Tibial artery (tissue), 4 donors: ENCODE data around the gene SLC1A4.
A peak's percentile ranks its signal among the peaks of the same experiment; 100 is the strongest.
"Not testable (repeated sequence)": the region's sequence is repeated elsewhere in the genome, so short reads cannot be mapped to it uniquely, and the experiment has no call there.

ENCODE experiments used
- DNase-seq, 2 donors: peaks; one replicate each; pipeline ENCODE4 v3.0.0-alpha.2; 2019
- H3K27ac ChIP-seq, 2 donors: fragments of 200-600 bp; sonication (generic) in 1 of 2; 1 replicate in 1 of 2; 2 replicates in 1 of 2; pipeline ENCODE4 v1.5.1; 2018 to 2019; ENCODE audit warnings: mild to moderate bottlenecking in 1 of 2
- H3K27me3 ChIP-seq, 2 donors: fragments of 200-600 bp; sonication (generic) in 1 of 2; one replicate each; pipeline versions ENCODE4 v1.5.1 to v1.6.0; 2016 to 2019
- H3K36me3 ChIP-seq, 3 donors: fragments of 200-600 bp; sonication (generic) in 2 of 3; one replicate each; pipeline ENCODE4 v1.5.1; 2016 to 2019; ENCODE audit warnings: mild to moderate bottlenecking in 2 of 3
- H3K4me1 ChIP-seq, 4 donors: fragments of 200-600 bp; sonication (generic) in 2 of 4; 1 replicate in 3 of 4; 2 replicates in 1 of 4; pipeline ENCODE4 v1.5.1; 2016 to 2019
- H3K4me3 ChIP-seq, 2 donors: fragments of 200-600 bp; sonication (generic) in 1 of 2; 1 replicate in 1 of 2; 2 replicates in 1 of 2; pipeline ENCODE4 v1.5.1; 2018 to 2019; ENCODE audit warnings: mild to moderate bottlenecking in 2 of 2
- H3K9me3 ChIP-seq, 3 donors: fragments of 200-600 bp; sonication (generic) in 1 of 3; one replicate each; pipeline ENCODE4 v1.5.1; 2016 to 2019
- CTCF ChIP-seq, 2 experiments: fragments of 200-600 bp in 1 of 2; fragments of 450-650 bp in 1 of 2; IDR thresholded peaks; one replicate each; pipeline ENCODE4 v1.5.1; 2017 to 2019; ENCODE audit warnings: antibody characterized with exemption in 2 of 2, mild to moderate bottlenecking in 1 of 2, moderate library complexity in 1 of 2
- intact Hi-C: fragments of 100-400 bp; cut with DNase I; formaldehyde crosslinking; loops from one replicate; pipeline ENCODE4 v1.15.0; 2023; ENCODE audit warnings: low total_unique reads

SLC1A4 gene

DNA sequence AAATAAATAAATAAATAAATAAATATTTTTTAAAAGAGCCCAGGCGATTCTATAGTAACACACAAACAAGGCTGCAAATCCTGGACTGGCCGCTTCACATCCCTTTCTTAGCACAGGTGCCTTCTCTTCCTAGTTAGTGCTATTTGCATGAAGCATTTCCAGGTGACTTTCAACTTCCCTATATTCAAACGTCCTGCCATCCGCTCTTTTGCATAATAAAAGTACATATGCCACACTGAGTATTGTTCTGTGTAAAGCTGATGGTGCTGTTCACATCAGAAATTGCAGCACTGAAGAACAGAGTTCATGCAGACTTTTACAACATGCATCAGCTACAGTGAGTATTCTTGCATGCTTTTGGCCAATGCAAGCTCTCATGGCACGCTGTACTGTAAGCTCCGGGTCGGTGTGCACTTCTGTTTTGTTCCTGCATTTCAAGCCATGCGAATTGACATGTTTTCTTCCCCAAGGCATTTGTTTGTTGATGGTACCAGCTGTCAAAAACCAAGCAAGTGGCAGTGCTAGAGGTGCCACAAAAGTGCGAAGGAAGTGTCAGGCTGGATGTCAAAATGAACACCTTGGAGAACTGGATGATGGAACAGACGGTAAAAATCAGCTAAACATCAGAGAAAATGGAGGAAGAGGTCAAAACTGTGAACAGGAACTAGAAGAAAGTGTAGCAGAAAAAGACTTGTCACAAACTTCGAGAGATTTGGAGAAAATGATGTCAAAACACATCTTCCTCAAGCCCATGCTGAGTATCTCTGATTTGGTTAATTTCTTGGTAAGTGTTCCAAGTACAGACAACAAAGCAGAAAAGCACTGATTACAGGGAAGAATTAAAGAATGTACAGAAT is 41.5 kb downstream of the SLC1A4 start:
- no peak for DNase-seq
- Histone ChIP-seq H3K4me1 (peaks cover 0 to 10% (median 0%) of the 10 kb centered on the region in 4 donors), H3K9me3 (no peaks in the 10 kb centered on the region), H3K36me3 (no peaks in the 10 kb centered on the region), H3K27ac (no peak overlapping the region), H3K27me3 (no peaks in the 10 kb centered on the region), H3K4me3 (no peak overlapping the region)
- intact Hi-C loops, result no loop called here
- no peak for TF ChIP-seq CTCF (IDR thresholded peaks at IDR 0.05)

DNA sequence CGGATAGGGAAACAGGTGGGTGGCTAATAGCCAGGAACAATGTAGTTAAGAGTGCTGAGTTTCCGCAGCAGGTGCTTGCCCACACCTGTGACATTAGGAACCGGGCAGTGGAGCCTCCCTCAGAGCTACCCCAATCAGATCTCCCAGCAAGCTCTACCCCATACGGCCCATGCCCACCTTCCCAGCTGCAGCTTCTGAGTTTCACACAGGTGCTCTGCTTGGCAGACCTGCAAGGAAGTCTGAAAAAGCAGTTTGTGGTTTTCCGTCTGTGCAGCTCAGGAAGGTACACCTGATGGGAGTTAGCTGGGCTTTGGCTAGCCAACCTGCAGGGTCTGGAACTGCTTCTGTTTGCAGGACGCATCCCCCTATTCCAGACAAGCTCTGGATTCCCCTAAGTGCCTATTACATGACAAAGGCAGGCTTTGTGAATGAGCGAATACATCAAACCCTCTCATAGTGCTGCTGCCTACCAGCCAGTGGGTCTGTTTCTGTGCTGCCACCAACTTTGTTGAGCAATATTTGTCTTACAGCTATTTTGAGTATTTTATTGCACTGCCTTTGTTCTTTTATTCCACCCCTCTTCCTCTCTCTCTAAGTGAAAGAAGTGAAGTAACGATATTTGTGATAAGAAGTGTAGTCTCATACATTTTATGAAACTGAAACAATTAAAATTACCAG is 42.3 kb downstream of the SLC1A4 start:
- Histone ChIP-seq H3K4me3 (no peak overlapping the region), H3K27me3 (no peaks in the 10 kb centered on the region), H3K36me3 (no peaks in the 10 kb centered on the region), H3K4me1 (peaks cover 0 to 10% (median 0%) of the 10 kb centered on the region in 4 donors), H3K9me3 (no peaks in the 10 kb centered on the region), H3K27ac (no peak overlapping the region)
- DNase-seq, result no peak
- intact Hi-C loops, result no loop called here
- no peak for TF ChIP-seq CTCF (IDR thresholded peaks at IDR 0.05)

GRCh38 chr2:65032019-65032975 is 43.1 kb downstream of the SLC1A4 start:
- no peaks in the 10 kb centered on the region for H3K27me3 ChIP-seq
- H3K4me3 ChIP-seq, result no peak overlapping the region
- H3K36me3 ChIP-seq, result no peaks in the 10 kb centered on the region
- H3K4me1 ChIP-seq, result peaks cover 0 to 10% (median 0%) of the 10 kb centered on the region in 4 donors
- H3K27ac ChIP-seq, result no peak overlapping the region
- no peaks in the 10 kb centered on the region for H3K9me3 ChIP-seq
- no peak for DNase-seq
- intact Hi-C loops, result no loop called here
- TF ChIP-seq CTCF (IDR thresholded peaks at IDR 0.05), result no peak

DNA sequence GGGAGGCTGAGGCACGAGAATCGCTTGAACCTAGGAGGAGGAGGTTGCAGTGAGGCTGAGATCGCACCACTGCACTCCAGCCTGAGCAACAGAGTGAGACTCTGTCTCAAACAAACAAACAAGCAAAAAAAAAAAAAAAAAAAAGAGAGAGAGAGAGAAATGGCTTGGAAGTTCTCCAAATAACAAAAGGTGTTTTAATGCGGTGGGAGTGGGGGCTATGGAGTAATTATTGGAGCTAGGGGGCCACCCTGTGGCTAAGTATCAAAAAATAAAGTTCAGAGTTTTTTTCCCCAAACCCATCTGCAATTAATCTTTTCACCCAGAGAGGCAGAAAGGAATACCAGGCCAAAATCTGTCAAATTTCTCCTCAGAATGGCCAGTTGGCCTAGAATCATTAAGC is 44.0 kb downstream of the SLC1A4 start:
- Histone ChIP-seq H3K9me3 (no peaks in the 10 kb centered on the region), H3K4me1 (peaks cover 0 to 10% (median 0%) of the 10 kb centered on the region in 4 donors), H3K27me3 (no peaks in the 10 kb centered on the region), H3K27ac (no peak overlapping the region), H3K36me3 (no peaks in the 10 kb centered on the region), H3K4me3 (no peak overlapping the region)
- DNase-seq, result no peak
- TF ChIP-seq CTCF (IDR thresholded peaks at IDR 0.05), result peak in 1 of 2 experiments; percentile 19
- intact Hi-C loops, result no loop called here

DNA sequence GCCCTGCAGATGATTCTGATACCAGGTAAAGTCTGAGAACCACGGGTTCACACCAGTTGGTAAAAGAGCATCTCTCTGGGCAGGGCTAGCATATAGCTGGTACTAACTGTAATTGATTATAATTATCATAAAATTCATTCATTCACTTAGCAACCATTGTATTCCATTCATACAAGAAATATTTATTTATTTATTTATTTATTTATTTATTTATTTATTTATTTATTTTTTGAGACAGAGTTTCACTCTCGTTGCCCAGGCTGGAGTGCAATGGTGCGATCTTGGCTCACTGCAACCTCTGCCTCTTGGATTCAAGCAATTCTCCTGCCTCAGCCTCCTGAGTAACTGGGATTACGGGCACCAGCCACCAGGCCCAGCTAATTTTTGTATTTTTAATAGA is 44.5 kb downstream of the SLC1A4 start:
- H3K27ac ChIP-seq, intact Hi-C loops, DNase-seq, H3K36me3 ChIP-seq, H3K4me3 ChIP-seq, H3K9me3 ChIP-seq, H3K27me3 ChIP-seq: not testable (repeated sequence)
- H3K4me1 ChIP-seq, result peaks cover 0 to 10% (median 0%) of the 10 kb centered on the region in 4 donors
